ENCODE measurements around the gene OGFOD2. TPM values are rescaled to one million over a fixed set of nuclear protein-coding genes. Genes with fewer than 3 reads are reported as not detected.

OGFOD2 gene
- total and polyA plus RNA-seq, 4 donors = 8.0 to 18.6 (median 12.3) TPM

GRCh38 chr12:122979001-122979907, 4.2 kb downstream of the OGFOD2 start:
- no peaks in the 10 kb centered on the region for H3K9me3 ChIP-seq (ENCODE audit: control insufficient read depth in 4 of 4, low read length in 3 of 4)
- 83% methylated on average over 28 of the region's 28 CpGs for WGBS
- H3K27ac ChIP-seq (ENCODE audit: low read depth in 1 of 2, low read length in 2 of 2) = no peak overlapping the region
- peaks cover 0 to 8% (median 2%) of the 10 kb centered on the region in 4 donors for H3K36me3 ChIP-seq (ENCODE audit: control insufficient read depth in 4 of 4, insufficient read depth in 3 of 4, low read depth in 1 of 4, low read length in 3 of 4)
- H3K4me3 ChIP-seq (ENCODE audit: low read depth in 1 of 3, low read length in 3 of 3) = peak overlapping the region in 1 of 3 donors; percentile 36
- H3K27me3 ChIP-seq (ENCODE audit: control insufficient read depth in 4 of 4, insufficient read depth in 4 of 4, low read length in 3 of 4) = no peaks in the 10 kb centered on the region
- no peak for TF ChIP-seq ATF3 (IDR thresholded peaks at IDR 0.05)
- no peak for TF ChIP-seq JUND (IDR thresholded peaks at IDR 0.05)
- TF ChIP-seq CTCF (IDR thresholded peaks at IDR 0.05; ENCODE audit: low read depth, low read length, missing input control) = no peak
- no peak for TF ChIP-seq SP1 (IDR thresholded peaks at IDR 0.05)
- TF ChIP-seq RXRA (IDR thresholded peaks at IDR 0.05) = no peak
- DNase-seq (ENCODE audit: low spot score) = no peak
- H3K9ac ChIP-seq (ENCODE audit: low read depth in 1 of 2, low read length in 2 of 2) = no peak overlapping the region
- H3K4me1 ChIP-seq (ENCODE audit: control insufficient read depth in 4 of 4, insufficient read depth in 4 of 4, low read length in 3 of 4) = peaks cover 8 to 82% (median 66%) of the 10 kb centered on the region in 4 donors

GRCh38 chr12:122979908-122980182, 4.8 kb downstream of the OGFOD2 start:
- peaks cover 0 to 8% (median 2%) of the 10 kb centered on the region in 4 donors for H3K36me3 ChIP-seq (ENCODE audit: control insufficient read depth in 4 of 4, insufficient read depth in 3 of 4, low read depth in 1 of 4, low read length in 3 of 4)
- peak overlapping the region; percentile 36 to 88 (median 85) for H3K4me3 ChIP-seq (ENCODE audit: low read depth in 1 of 3, low read length in 3 of 3)
- peak overlapping the region; percentile 39 to 89 for H3K9ac ChIP-seq (ENCODE audit: low read depth in 1 of 2, low read length in 2 of 2)
- TF ChIP-seq JUND (IDR thresholded peaks at IDR 0.05) = no peak
- no peak for TF ChIP-seq RAD21 (IDR thresholded peaks at IDR 0.05)
- no peak for TF ChIP-seq GABPA (IDR thresholded peaks at IDR 0.05 in 1 of 2, conservative IDR thresholded peaks at IDR 0.05 in 1 of 2)
- no peak for TF ChIP-seq EGR1 (IDR thresholded peaks at IDR 0.05; ENCODE audit: low read depth in 2 of 2)
- TF ChIP-seq MAX (IDR thresholded peaks at IDR 0.05) = no peak
- TF ChIP-seq ZBTB33 (IDR thresholded peaks at IDR 0.05) = no peak
- no peak for TF ChIP-seq ATF3 (IDR thresholded peaks at IDR 0.05)
- TF ChIP-seq FOXA1 (IDR thresholded peaks at IDR 0.05) = no peak
- no peak for TF ChIP-seq SP1 (IDR thresholded peaks at IDR 0.05)
- no peak for TF ChIP-seq HNF4G (IDR thresholded peaks at IDR 0.05)
- no peak for TF ChIP-seq YY1 (IDR thresholded peaks at IDR 0.05)
- no peak for TF ChIP-seq HNF4A (conservative IDR thresholded peaks at IDR 0.05)
- no peak for TF ChIP-seq CTCF (IDR thresholded peaks at IDR 0.05; ENCODE audit: low read depth, low read length, missing input control)
- TF ChIP-seq FOXA2 (IDR thresholded peaks at IDR 0.05) = no peak
- no peak for TF ChIP-seq RXRA (IDR thresholded peaks at IDR 0.05)
- peaks cover 8 to 88% (median 71%) of the 10 kb centered on the region in 4 donors for H3K4me1 ChIP-seq (ENCODE audit: control insufficient read depth in 4 of 4, insufficient read depth in 4 of 4, low read length in 3 of 4)
- no peaks in the 10 kb centered on the region for H3K9me3 ChIP-seq (ENCODE audit: control insufficient read depth in 4 of 4, low read length in 3 of 4)
- 32% methylated on average over 7 of the region's 7 CpGs for WGBS
- peak overlapping the region; percentile 72 to 81 for H3K27ac ChIP-seq (ENCODE audit: low read depth in 1 of 2, low read length in 2 of 2)
- H3K27me3 ChIP-seq (ENCODE audit: control insufficient read depth in 4 of 4, insufficient read depth in 4 of 4, low read length in 3 of 4) = no peaks in the 10 kb centered on the region
- no peak for DNase-seq (ENCODE audit: low spot score)

All from liver (tissue), 9 donors.